Neural cell (in vitro differentiated cells): ENCODE results near the gene MCAT. TPM values are rescaled to one million over a fixed set of nuclear protein-coding genes. Genes with fewer than 3 reads are reported as not detected.
"Not testable (repeated sequence)": the region's sequence is repeated elsewhere in the genome, so short reads cannot be mapped to it uniquely, and the experiment has no call there.

Experiments
- H2AFZ ChIP-seq: fragments of 200-600, 300-800 bp; sonication (generic), shearing (Covaris generic); 2 replicates; pipeline ENCODE4 v1.6.0; 2014; ENCODE audit warnings: low read depth, mild to moderate bottlenecking, antibody characterized with exemption, low read length, moderate library complexity
- H3F3A ChIP-seq: fragments of 200-600 bp; shearing (Covaris generic); 2 replicates; pipeline ENCODE4 v1.6.1; 2016; ENCODE audit warnings: mild to moderate bottlenecking, moderate library complexity, mixed read lengths, antibody characterized with exemption, low read length; ENCODE audit not compliant: insufficient read depth, poor library complexity, severe bottlenecking
- H3K27ac ChIP-seq: fragments of 200-600, 300-800 bp; sonication (generic), shearing (Covaris generic); 2 replicates; pipeline ENCODE4 v1.5.1; 2014; ENCODE audit warnings: mild to moderate bottlenecking, low read length, moderate library complexity
- H3K27me3 ChIP-seq: fragments of 300-800, 200-600 bp; sonication (generic), shearing (Covaris generic); 2 replicates; pipeline ENCODE4 v1.6.0; 2014; ENCODE audit warnings: mild to moderate bottlenecking, low read depth, low read length, moderate library complexity; ENCODE audit not compliant: insufficient read depth
- H3K36me3 ChIP-seq: fragments of 300-800, 200-600 bp; sonication (generic), shearing (Covaris generic); 2 replicates; pipeline ENCODE4 v1.5.1; 2014; ENCODE audit warnings: mild to moderate bottlenecking, antibody characterized with exemption, low read length, moderate library complexity; ENCODE audit not compliant: insufficient read depth
- H3K4me2 ChIP-seq: fragments of 300-800, 200-600 bp; sonication (generic), shearing (Covaris generic); 2 replicates; pipeline ENCODE4 v1.6.0; 2014; ENCODE audit warnings: mild to moderate bottlenecking, low read length
- H3K4me3 ChIP-seq: fragments of 300-800, 200-600 bp; sonication (generic), shearing (Covaris generic); 2 replicates; pipeline ENCODE4 v1.5.1; 2014; ENCODE audit warnings: mild to moderate bottlenecking, low read length, moderate library complexity
- H3K79me2 ChIP-seq: fragments of 200-600 bp; shearing (Covaris generic); replicated peaks from 2 replicates; pipeline ENCODE4 v1.6.0; 2014; ENCODE audit warnings: mild to moderate bottlenecking, low read length, moderate library complexity; ENCODE audit not compliant: insufficient read depth
- H3K9ac ChIP-seq: fragments of 300-800, 200-600 bp; sonication (generic), shearing (Covaris generic); 2 replicates; pipeline ENCODE4 v1.6.1; 2016; ENCODE audit warnings: mild to moderate bottlenecking, low read length, mixed read lengths
- H3K9me2 ChIP-seq: fragments of 200-600 bp; shearing (Covaris generic); 2 replicates; pipeline ENCODE4 v1.6.1; 2016; ENCODE audit warnings: mild to moderate bottlenecking, low read length, mixed read lengths; ENCODE audit not compliant: insufficient read depth
- H3K9me3 ChIP-seq: fragments of 200-600, 300-800 bp; sonication (generic), shearing (Covaris generic); 2 replicates; pipeline ENCODE4 v1.6.1; 2016; ENCODE audit warnings: mild to moderate bottlenecking, mixed run types, low read length, moderate library complexity, mixed read lengths
- H4K20me1 ChIP-seq: fragments of 200-600 bp; shearing (Covaris generic); 2 replicates; pipeline ENCODE4 v1.6.1; 2016; ENCODE audit warnings: mild to moderate bottlenecking, mixed run types; ENCODE audit not compliant: insufficient read depth
- EP300 ChIP-seq: fragments of 450-650 bp; conservative IDR thresholded peaks from 2 replicates; pipeline ENCODE4 v1.6.1; 2014; ENCODE audit warnings: antibody characterized with exemption, mild to moderate bottlenecking, moderate library complexity; ENCODE audit not compliant: poor library complexity, severe bottlenecking
- EZH2 ChIP-seq: fragments of 200-600, 300-800 bp; shearing (Covaris generic), sonication (generic); IDR thresholded peaks from 2 replicates; pipeline ENCODE4 v1.6.1; 2014; ENCODE audit warnings: antibody characterized with exemption, low read length, borderline replicate concordance, mild to moderate bottlenecking; ENCODE audit not compliant: insufficient read depth, poor library complexity, severe bottlenecking
- MXI1 ChIP-seq: fragments of 450-650 bp; conservative IDR thresholded peaks from 2 replicates; pipeline ENCODE4 v1.6.1; 2014; ENCODE audit warnings: antibody characterized with exemption, mild to moderate bottlenecking; ENCODE audit not compliant: poor library complexity, severe bottlenecking
- RAD21 ChIP-seq: fragments of 450-650 bp; conservative IDR thresholded peaks from 2 replicates; pipeline ENCODE4 v1.6.1; 2014; ENCODE audit warnings: antibody characterized with exemption, mild to moderate bottlenecking, moderate library complexity
- TAF1 ChIP-seq: IDR thresholded peaks from 2 replicates; pipeline ENCODE4 v1.6.1; 2012; ENCODE audit warnings: low read depth
- polyA plus RNA-seq: library from polyadenylated mRNA; depleted of rRNA; stranded (reverse); fragments of >200 nt; gene quantifications from 2 replicates; pipeline ENCODE4 v1.2.3, GENCODE V29; 2014
- TF ChIP-seq, protein P1 (sequence below): fragments of 450-650 bp; IDR thresholded peaks from 2 replicates; pipeline ENCODE4 v1.5.1; 2014; ENCODE audit warnings: antibody characterized with exemption, mild to moderate bottlenecking, moderate library complexity; ENCODE audit not compliant: poor library complexity, severe bottlenecking
- TF ChIP-seq, protein P2 (sequence below): IDR thresholded peaks from 2 replicates; pipeline ENCODE4 v1.6.1; 2012; ENCODE audit warnings: borderline replicate concordance

MCAT gene
- polyA plus RNA-seq, 1 donor from 2014 or later, result 46.8 TPM

DNA sequence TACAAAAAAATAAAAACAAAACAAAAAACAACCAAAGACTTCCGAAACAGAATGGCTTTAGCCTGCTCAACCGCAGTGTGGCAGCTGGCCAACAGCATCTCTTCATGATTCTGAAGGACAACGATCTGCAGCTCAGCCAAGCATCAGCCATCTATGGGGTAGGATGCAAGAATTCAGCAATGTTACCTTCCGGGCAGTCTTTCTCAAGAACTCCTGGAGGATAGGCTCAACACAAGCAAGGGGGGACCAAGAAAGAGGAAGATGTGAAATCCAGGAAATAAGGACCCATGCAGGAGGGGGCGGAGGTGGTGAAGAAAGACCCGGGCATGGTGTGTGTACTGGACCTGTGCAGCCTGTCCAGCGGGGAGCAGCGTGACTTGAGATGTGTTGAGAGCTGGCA is 4.6 kb upstream of the MCAT start:
- H3K9me2 ChIP-seq, result no peaks in the 10 kb centered on the region
- TF ChIP-seq, protein P1, sequence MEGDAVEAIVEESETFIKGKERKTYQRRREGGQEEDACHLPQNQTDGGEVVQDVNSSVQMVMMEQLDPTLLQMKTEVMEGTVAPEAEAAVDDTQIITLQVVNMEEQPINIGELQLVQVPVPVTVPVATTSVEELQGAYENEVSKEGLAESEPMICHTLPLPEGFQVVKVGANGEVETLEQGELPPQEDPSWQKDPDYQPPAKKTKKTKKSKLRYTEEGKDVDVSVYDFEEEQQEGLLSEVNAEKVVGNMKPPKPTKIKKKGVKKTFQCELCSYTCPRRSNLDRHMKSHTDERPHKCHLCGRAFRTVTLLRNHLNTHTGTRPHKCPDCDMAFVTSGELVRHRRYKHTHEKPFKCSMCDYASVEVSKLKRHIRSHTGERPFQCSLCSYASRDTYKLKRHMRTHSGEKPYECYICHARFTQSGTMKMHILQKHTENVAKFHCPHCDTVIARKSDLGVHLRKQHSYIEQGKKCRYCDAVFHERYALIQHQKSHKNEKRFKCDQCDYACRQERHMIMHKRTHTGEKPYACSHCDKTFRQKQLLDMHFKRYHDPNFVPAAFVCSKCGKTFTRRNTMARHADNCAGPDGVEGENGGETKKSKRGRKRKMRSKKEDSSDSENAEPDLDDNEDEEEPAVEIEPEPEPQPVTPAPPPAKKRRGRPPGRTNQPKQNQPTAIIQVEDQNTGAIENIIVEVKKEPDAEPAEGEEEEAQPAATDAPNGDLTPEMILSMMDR, result no peak
- TF ChIP-seq TAF1, result no peak
- TF ChIP-seq EP300, result no peak
- TF ChIP-seq, protein P2, sequence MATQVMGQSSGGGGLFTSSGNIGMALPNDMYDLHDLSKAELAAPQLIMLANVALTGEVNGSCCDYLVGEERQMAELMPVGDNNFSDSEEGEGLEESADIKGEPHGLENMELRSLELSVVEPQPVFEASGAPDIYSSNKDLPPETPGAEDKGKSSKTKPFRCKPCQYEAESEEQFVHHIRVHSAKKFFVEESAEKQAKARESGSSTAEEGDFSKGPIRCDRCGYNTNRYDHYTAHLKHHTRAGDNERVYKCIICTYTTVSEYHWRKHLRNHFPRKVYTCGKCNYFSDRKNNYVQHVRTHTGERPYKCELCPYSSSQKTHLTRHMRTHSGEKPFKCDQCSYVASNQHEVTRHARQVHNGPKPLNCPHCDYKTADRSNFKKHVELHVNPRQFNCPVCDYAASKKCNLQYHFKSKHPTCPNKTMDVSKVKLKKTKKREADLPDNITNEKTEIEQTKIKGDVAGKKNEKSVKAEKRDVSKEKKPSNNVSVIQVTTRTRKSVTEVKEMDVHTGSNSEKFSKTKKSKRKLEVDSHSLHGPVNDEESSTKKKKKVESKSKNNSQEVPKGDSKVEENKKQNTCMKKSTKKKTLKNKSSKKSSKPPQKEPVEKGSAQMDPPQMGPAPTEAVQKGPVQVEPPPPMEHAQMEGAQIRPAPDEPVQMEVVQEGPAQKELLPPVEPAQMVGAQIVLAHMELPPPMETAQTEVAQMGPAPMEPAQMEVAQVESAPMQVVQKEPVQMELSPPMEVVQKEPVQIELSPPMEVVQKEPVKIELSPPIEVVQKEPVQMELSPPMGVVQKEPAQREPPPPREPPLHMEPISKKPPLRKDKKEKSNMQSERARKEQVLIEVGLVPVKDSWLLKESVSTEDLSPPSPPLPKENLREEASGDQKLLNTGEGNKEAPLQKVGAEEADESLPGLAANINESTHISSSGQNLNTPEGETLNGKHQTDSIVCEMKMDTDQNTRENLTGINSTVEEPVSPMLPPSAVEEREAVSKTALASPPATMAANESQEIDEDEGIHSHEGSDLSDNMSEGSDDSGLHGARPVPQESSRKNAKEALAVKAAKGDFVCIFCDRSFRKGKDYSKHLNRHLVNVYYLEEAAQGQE, result no peak
- TF ChIP-seq EZH2, result no peak
- TF ChIP-seq RAD21, result no peak
- TF ChIP-seq MXI1, result no peak
- no peak overlapping the region for H3K9ac ChIP-seq
- H3K9me3 ChIP-seq, result no peaks in the 10 kb centered on the region
- H3K27ac ChIP-seq, result no peak overlapping the region
- H4K20me1 ChIP-seq, result no peaks in the 10 kb centered on the region
- no peaks in the 10 kb centered on the region for H3K79me2 ChIP-seq
- H3F3A ChIP-seq, result no peaks in the 10 kb centered on the region
- no peak overlapping the region for H2AFZ ChIP-seq
- peaks cover 16% of the 10 kb centered on the region for H3K27me3 ChIP-seq
- H3K4me2 ChIP-seq, result no peak overlapping the region
- no peaks in the 10 kb centered on the region for H3K36me3 ChIP-seq
- H3K4me3 ChIP-seq, result no peak overlapping the region

DNA sequence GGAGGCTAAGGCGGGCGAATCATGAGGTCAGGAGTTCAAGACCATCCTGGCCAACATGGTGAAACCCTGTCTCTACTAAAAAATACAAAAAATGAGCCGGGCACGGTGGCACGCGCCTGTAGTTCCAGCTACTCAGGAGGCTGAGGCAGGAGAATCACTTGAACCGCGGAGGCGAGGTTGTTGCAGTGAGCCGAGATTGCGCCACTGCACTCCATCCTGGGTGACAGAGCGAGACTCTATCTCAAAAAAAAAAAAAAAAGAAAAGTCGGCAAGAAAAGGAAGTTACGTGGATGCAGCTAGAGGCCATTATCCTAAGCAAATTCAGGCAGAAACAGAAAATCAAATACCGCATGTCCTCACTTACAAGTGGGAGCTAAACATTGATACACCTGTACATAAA is 3.1 kb upstream of the MCAT start:
- not testable (repeated sequence) for H3K79me2 ChIP-seq, H3K9ac ChIP-seq, H2AFZ ChIP-seq, H3K27ac ChIP-seq, H3K27me3 ChIP-seq, H3K4me2 ChIP-seq, H4K20me1 ChIP-seq, H3K4me3 ChIP-seq, H3K36me3 ChIP-seq, H3K9me3 ChIP-seq, H3K9me2 ChIP-seq, H3F3A ChIP-seq

DNA sequence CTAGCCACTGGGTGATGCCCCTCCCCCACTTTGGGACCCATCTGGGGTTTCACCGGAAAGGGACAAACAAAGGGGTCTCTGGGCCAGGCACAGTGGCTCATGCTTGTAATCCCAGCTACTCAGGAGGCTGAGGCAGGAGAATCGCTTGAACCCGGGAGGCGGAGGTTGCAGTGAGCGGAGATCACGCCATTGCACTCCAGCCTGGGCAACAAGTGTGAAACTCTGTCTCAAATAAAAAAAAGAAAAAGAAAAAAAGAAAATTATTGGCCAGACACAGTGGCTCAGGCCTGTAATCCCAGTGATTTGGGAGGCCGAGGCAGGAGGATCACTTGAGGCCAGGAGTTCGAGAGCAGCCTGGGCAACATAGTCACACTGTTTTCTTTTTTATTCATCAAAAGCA is 2.2 kb upstream of the MCAT start:
- not testable (repeated sequence) for H3K9me3 ChIP-seq, H3K27ac ChIP-seq, H3F3A ChIP-seq, H3K9ac ChIP-seq, H3K4me2 ChIP-seq, H3K36me3 ChIP-seq, H2AFZ ChIP-seq, H3K9me2 ChIP-seq, H3K4me3 ChIP-seq, H3K27me3 ChIP-seq, H3K79me2 ChIP-seq, H4K20me1 ChIP-seq
